ENCODE measurements around the gene KPTN.

DNA sequence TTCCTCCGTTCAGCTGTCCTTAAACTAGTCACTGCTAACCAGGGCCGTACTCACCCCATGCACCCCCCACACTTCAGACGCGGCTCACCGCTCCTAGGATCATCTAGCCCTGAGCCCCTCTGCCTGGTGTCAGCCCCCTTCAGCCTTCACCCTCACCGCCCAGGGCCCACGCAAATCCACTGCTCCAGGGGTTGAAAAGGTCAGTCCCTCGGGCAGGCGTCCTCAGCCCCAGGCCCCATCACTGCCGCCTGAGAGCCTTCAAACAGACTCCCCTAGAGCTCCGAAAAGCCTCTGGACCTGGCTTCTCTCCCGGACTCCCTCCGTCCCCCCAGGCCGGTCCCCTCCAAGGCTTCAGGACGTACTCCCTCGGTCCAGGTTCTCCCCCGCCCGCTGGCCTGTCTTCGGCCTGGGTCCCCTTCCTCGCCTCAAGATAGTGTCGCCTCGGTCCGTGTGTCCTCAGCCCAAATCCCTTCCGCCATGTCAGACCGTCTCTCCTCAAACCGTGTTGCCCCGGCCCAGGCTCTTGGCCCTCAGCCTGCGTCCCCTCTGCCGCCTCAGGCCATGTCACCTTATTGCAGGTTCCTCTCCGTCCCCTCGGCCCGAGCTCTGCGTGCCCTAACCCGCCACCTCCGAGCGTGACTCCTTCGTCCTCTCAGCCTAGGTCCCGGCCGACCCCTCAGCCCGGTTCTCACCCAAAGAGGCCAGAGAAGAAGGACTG is 30.3 kb upstream of the KPTN start:
- no peak for TF ChIP-seq EGR1 (IDR thresholded peaks at IDR 0.05; ENCODE audit: low read depth in 2 of 2)
- TF ChIP-seq SP1 (IDR thresholded peaks at IDR 0.05): no peak
- TF ChIP-seq, protein P1, sequence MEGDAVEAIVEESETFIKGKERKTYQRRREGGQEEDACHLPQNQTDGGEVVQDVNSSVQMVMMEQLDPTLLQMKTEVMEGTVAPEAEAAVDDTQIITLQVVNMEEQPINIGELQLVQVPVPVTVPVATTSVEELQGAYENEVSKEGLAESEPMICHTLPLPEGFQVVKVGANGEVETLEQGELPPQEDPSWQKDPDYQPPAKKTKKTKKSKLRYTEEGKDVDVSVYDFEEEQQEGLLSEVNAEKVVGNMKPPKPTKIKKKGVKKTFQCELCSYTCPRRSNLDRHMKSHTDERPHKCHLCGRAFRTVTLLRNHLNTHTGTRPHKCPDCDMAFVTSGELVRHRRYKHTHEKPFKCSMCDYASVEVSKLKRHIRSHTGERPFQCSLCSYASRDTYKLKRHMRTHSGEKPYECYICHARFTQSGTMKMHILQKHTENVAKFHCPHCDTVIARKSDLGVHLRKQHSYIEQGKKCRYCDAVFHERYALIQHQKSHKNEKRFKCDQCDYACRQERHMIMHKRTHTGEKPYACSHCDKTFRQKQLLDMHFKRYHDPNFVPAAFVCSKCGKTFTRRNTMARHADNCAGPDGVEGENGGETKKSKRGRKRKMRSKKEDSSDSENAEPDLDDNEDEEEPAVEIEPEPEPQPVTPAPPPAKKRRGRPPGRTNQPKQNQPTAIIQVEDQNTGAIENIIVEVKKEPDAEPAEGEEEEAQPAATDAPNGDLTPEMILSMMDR (IDR thresholded peaks at IDR 0.05; ENCODE audit: low read depth, low read length, missing input control): no peak
- TF ChIP-seq, protein P2, sequence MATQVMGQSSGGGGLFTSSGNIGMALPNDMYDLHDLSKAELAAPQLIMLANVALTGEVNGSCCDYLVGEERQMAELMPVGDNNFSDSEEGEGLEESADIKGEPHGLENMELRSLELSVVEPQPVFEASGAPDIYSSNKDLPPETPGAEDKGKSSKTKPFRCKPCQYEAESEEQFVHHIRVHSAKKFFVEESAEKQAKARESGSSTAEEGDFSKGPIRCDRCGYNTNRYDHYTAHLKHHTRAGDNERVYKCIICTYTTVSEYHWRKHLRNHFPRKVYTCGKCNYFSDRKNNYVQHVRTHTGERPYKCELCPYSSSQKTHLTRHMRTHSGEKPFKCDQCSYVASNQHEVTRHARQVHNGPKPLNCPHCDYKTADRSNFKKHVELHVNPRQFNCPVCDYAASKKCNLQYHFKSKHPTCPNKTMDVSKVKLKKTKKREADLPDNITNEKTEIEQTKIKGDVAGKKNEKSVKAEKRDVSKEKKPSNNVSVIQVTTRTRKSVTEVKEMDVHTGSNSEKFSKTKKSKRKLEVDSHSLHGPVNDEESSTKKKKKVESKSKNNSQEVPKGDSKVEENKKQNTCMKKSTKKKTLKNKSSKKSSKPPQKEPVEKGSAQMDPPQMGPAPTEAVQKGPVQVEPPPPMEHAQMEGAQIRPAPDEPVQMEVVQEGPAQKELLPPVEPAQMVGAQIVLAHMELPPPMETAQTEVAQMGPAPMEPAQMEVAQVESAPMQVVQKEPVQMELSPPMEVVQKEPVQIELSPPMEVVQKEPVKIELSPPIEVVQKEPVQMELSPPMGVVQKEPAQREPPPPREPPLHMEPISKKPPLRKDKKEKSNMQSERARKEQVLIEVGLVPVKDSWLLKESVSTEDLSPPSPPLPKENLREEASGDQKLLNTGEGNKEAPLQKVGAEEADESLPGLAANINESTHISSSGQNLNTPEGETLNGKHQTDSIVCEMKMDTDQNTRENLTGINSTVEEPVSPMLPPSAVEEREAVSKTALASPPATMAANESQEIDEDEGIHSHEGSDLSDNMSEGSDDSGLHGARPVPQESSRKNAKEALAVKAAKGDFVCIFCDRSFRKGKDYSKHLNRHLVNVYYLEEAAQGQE (IDR thresholded peaks at IDR 0.05): no peak

All from liver (tissue), 3 donors.